Measurements from ENCODE around the gene CDH13. TPM values are rescaled to one million over a fixed set of nuclear protein-coding genes. Genes with fewer than 3 reads are reported as not detected.

The CDH13 gene
- total RNA-seq, 1 donor from 2014 or later = not detected

DNA sequence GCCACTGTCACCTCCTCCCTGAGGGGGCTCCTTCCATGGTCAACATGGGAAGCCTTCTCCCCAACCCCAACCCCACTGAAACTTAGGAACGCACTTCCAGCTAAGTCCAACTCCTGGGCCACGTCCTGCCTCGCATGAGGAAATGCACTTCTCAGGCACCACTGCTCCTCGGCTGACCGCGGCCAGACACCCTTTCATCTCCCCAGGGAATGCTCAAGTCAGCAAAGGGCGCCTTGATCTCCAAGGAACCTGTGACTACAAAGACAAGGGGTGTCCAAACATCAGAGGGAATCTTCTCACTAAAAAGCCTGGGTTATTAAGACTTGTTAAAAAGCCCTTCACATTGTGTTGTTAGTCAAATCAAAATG is 1056.1 kb downstream of the CDH13 start:
- TF ChIP-seq, protein P1, sequence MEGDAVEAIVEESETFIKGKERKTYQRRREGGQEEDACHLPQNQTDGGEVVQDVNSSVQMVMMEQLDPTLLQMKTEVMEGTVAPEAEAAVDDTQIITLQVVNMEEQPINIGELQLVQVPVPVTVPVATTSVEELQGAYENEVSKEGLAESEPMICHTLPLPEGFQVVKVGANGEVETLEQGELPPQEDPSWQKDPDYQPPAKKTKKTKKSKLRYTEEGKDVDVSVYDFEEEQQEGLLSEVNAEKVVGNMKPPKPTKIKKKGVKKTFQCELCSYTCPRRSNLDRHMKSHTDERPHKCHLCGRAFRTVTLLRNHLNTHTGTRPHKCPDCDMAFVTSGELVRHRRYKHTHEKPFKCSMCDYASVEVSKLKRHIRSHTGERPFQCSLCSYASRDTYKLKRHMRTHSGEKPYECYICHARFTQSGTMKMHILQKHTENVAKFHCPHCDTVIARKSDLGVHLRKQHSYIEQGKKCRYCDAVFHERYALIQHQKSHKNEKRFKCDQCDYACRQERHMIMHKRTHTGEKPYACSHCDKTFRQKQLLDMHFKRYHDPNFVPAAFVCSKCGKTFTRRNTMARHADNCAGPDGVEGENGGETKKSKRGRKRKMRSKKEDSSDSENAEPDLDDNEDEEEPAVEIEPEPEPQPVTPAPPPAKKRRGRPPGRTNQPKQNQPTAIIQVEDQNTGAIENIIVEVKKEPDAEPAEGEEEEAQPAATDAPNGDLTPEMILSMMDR (IDR thresholded peaks at IDR 0.05) = no peak
- H3K9me3 Mint-ChIP-seq = peaks cover 2% of the 10 kb centered on the region
- DNase-seq (no peak), ATAC-seq (ENCODE audit: low read depth) (no peak)
- ChIA-PET POLR2A (no interaction called here), CTCF (no interaction called here)
- no peaks in the 10 kb centered on the region for H3K4me1 Mint-ChIP-seq
- H3K27me3 Mint-ChIP-seq = peaks cover 18% of the 10 kb centered on the region
- no peak overlapping the region for H3K27ac Mint-ChIP-seq
- H3K4me3 Mint-ChIP-seq = no peak overlapping the region
- no peaks in the 10 kb centered on the region for H3K36me3 Mint-ChIP-seq (ENCODE audit: low read depth)
- intact Hi-C loops (cut with micrococcal nuclease) = no loop called here

DNA sequence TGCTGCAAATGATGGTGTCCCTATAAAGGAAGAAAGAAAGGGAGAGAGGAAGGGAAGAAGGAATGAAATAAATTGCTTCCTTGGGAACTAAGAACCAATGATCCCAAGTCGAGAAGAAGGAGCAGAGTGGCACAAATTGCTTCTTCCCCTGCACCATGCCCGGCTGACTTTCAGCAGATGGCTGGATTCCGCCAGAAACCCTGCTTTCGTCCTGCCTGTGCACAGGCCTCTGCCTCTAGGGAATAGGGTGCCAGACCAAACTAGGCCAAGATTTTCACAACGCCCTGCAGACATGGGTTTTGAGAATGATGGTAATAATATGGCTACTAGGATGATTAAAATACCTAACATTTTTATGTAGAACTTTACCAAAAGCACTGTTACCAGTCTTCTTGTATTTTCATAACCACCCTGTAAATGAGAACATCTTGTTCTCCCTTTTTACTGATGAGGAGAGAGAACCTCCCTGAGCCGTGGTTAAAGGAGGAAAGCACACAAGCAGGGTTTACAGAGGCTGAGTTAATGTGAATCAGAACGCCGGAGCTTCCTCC is 1058.9 kb downstream of the CDH13 start:
- Mint-ChIP-seq H3K9me3 (peaks cover 2% of the 10 kb centered on the region), H3K4me1 (no peaks in the 10 kb centered on the region), H3K36me3 (ENCODE audit: low read depth) (no peaks in the 10 kb centered on the region), H3K27me3 (peaks cover 22% of the 10 kb centered on the region), H3K4me3 (no peak overlapping the region), H3K27ac (no peak overlapping the region)
- ATAC-seq (ENCODE audit: low read depth) (no peak), DNase-seq (no peak)
- TF ChIP-seq, protein P1 (IDR thresholded peaks at IDR 0.05) = no peak
- POLR2A ChIA-PET = no interaction called here
- intact Hi-C loops (cut with micrococcal nuclease) = no loop called here
- CTCF ChIA-PET = no interaction called here

DNA sequence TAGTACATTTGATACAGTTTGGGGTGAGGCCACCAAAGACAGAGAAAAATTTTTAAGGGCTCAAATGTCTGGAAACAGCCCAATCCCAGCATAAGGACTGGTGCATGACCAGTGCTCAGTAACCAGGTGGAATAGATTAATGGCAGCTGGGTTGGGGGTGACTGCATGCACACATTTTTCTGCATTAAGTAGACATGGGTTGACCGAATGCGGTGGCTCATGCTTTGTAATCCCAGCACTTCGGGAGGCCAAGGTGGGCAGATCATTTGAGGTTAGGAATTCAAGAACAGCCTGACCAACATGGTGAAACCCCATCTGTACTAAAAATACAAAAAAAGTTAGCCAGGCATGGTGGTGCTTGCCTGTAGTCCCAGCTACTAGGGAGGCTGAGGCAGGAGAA is 1060.0 kb downstream of the CDH13 start:
- Mint-ChIP-seq H3K4me3 (no peak overlapping the region), H3K36me3 (ENCODE audit: low read depth) (no peaks in the 10 kb centered on the region), H3K27ac (no peak overlapping the region), H3K4me1 (no peaks in the 10 kb centered on the region), H3K9me3 (peaks cover 2% of the 10 kb centered on the region), H3K27me3 (peaks cover 18% of the 10 kb centered on the region)
- intact Hi-C loops (cut with micrococcal nuclease) = no loop called here
- TF ChIP-seq, protein P1 (IDR thresholded peaks at IDR 0.05) = no peak
- ChIA-PET CTCF (no interaction called here), POLR2A (interaction anchor here (0.7 kb wide), 1 partner anchor 23 kb away, joined by 3 read pairs; no protein-coding TSS in a partner anchor)
- ATAC-seq (ENCODE audit: low read depth) = no peak
- DNase-seq = no peak

DNA sequence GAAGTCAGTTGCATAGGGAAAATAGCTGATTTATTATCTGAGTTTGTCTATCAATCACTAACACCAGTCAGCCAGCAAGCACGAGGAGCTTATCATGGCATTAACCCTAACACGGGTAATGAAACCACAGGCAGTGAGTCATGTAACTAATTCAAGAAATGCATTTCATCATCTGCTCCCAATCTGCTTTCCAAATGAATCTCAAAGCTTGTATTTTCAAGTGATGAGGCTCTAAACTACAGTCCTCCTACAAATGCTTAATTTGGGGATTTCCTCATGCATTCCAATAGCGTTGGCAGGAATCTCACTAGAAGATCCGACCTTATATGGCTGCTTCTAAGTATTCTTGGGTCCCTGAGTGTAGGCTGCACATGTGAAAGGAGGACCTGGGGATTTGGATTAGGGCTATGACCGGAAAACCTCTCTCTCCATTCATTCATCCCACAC is 1062.6 kb downstream of the CDH13 start:
- H3K4me1 Mint-ChIP-seq = no peaks in the 10 kb centered on the region
- no peak overlapping the region for H3K4me3 Mint-ChIP-seq
- H3K36me3 Mint-ChIP-seq (ENCODE audit: low read depth) = no peaks in the 10 kb centered on the region
- peaks cover 2% of the 10 kb centered on the region for H3K9me3 Mint-ChIP-seq
- H3K27ac Mint-ChIP-seq = no peak overlapping the region
- TF ChIP-seq, protein P1 (IDR thresholded peaks at IDR 0.05) = no peak
- ChIA-PET POLR2A (no interaction called here), CTCF (no interaction called here)
- peaks cover 7% of the 10 kb centered on the region for H3K27me3 Mint-ChIP-seq
- intact Hi-C loops (cut with micrococcal nuclease) = no loop called here
- DNase-seq (no peak), ATAC-seq (ENCODE audit: low read depth) (no peak)

DNA sequence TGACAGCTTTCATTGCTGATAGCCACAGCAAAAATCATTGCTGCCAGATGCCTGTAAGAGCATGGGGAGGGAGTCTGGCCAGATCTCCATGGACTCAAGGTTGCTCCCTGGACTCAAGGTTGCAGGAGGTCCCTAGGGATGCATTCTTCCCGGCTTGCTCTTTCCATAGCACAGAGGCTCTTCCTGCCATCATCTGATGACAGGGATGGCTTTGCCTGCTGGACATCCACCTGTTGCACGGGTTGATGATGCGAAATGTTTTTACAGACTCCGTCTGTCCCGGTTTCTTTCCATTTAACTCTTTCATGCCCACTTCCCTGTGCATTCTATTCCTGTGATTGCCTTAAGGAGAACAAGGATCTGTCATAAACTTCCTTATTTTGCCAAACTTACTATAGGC is 1065.5 kb downstream of the CDH13 start:
- TF ChIP-seq, protein P1 (IDR thresholded peaks at IDR 0.05) = no peak
- no peak overlapping the region for H3K27ac Mint-ChIP-seq
- POLR2A ChIA-PET = no interaction called here
- CTCF ChIA-PET = no interaction called here
- no peak overlapping the region for H3K4me3 Mint-ChIP-seq
- ATAC-seq (ENCODE audit: low read depth) (no peak), DNase-seq (no peak)
- H3K36me3 Mint-ChIP-seq (ENCODE audit: low read depth) = no peaks in the 10 kb centered on the region
- no peaks in the 10 kb centered on the region for H3K9me3 Mint-ChIP-seq
- intact Hi-C loops (cut with micrococcal nuclease) = no loop called here
- H3K27me3 Mint-ChIP-seq = peaks cover 7% of the 10 kb centered on the region
- no peaks in the 10 kb centered on the region for H3K4me1 Mint-ChIP-seq

Data from activated B cell treated with CpG ODN at 0.5 μM for 24 hours (primary cell).